Pancreas (tissue), 10 donors: ENCODE data around the gene TGM6. TPM values are rescaled to one million over a fixed set of nuclear protein-coding genes. Genes with fewer than 3 reads are reported as not detected.

Experiments used
- ATAC-seq, 4 donors: fragments of 200-7000 bp; cut with Tn5 transposase; one replicate each; pipeline versions ENCODE4 v1.8.0 to v1.9.1; 2020; ENCODE audit warnings: mild to moderate bottlenecking in 4 of 4, moderate library complexity in 4 of 4
- DNase-seq, 6 donors: peaks; one replicate each; pipeline ENCODE4 v3.0.0-alpha.2; 2020
- FAIRE-seq: peaks from 2 replicates; lab custom pipeline; 2012; peaks lifted over from hg19 to GRCh38; lab: Jason Lieb, UNC
- H3K27ac ChIP-seq, 4 donors: fragments of 200-600 bp; sonication (generic); 1 replicate in 3 of 4; 2 replicates in 1 of 4; pipeline versions ENCODE4 v1.5.0 to v1.8.0; 2020
- H3K27me3 ChIP-seq, 4 donors: fragments of 200-600 bp; one replicate each; pipeline ENCODE4 v1.8.0; 2021
- H3K36me3 ChIP-seq, 3 donors: fragments of 200-600 bp; sonication (generic) in 1 of 3; one replicate each; pipeline versions ENCODE4 v1.5.0 to v1.8.0; 2020 to 2021
- H3K4me1 ChIP-seq, 3 donors: fragments of 200-600 bp; one replicate each; pipeline ENCODE4 v1.8.0; 2021
- H3K4me3 ChIP-seq, 4 donors: fragments of 200-600 bp; sonication (generic) in 2 of 4; one replicate each; pipeline versions ENCODE4 v1.5.0 to v1.8.0; 2020 to 2021
- H3K9me3 ChIP-seq, 4 donors: fragments of 200-600 bp; one replicate each; pipeline ENCODE4 v1.8.0; 2021
- WGBS, 2 donors: extraction: QIAGEN DNeasy Blood & Tissue Kit; methylation state at CpG; one replicate each; pipeline ENCODE4 v1.1.7; 2013; 5-methylcytosine and 5-hydroxymethylcytosine counted together
- intact Hi-C, 3 donors: fragments of 100-400 bp; cut with DNase I; formaldehyde crosslinking; loops; one replicate each; pipeline versions ENCODE4 v1.11.1 to v1.14.2; 2022
- polyA plus RNA-seq, 2 donors: library from polyadenylated mRNA; stranded (reverse); fragments of 200-250 nt; gene quantifications; one replicate each; pipeline ENCODE4 v1.2.3, GENCODE V29; 2013
- total RNA-seq, 6 donors: library from RNA; stranded (reverse); fragmentation: NEBNext Ultra II Directional in 4 of 6; extraction: Animal tissue kit (Norgen Biotek cat#: 25700) in 4 of 6; gene quantifications; one replicate each; pipeline versions ENCODE4 v1.2.1 to v1.2.4, GENCODE V29; 2021 to 2023
- TF ChIP-seq, protein P1 (sequence below), 4 donors: fragments of 200-600 bp; sonication (generic) in 3 of 4; IDR thresholded peaks; one replicate each; pipeline versions ENCODE4 v1.5.0 to v1.8.0; 2021; ENCODE audit warnings: antibody characterized with exemption in 4 of 4
- donor health status: healthy with polysubstance abuse.
- donor health status: DM: no; HTN: no; CAD: no; lungs with moderate emphysema.
- donor health status: DM: no; HTN: no; CAD: no.
- donor health status: control.
- donor health status: control.
- donor health status: Bipolar disorder and iron deficiency.
- donor health status: DM: yes; HTN: yes; CAD: no.
- donor health status: DM: no; HTN: no; CAD: no.
- donor health status: DM: no; HTN: no; CAD: no.
- donor health status: DM: yes; HTN: yes; CAD: no.

Gene TGM6
- total and polyA plus RNA-seq, 8 donors: not detected

DNA sequence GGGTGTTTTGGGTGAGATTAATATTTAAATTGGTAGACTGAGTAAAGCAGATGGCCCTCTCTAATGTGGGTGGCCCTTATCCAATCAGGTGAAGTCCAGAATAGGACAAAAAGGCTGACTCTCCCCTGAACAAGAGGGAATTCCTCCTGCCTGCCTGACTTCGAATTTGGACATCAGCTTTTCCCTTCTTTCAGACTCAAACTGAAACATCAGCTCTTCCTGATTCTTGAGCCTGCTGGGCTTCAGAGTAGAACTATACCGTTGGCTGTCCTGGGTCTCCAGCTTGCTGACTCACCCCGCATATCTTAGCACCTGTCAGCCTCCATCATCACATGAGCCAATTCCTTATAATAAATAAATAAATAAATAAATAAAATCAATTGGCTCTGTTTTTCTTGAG is 15.0 kb upstream of the TGM6 start:
- no peak for FAIRE-seq
- Histone ChIP-seq H3K4me1 (no peaks in the 10 kb centered on the region), H3K9me3 (peaks cover 0 to 2% (median 0%) of the 10 kb centered on the region in 4 donors), H3K27me3 (no peaks in the 10 kb centered on the region), H3K36me3 (no peaks in the 10 kb centered on the region), H3K4me3 (no peak overlapping the region), H3K27ac (no peak overlapping the region)
- no peak for DNase-seq
- TF ChIP-seq, protein P1, sequence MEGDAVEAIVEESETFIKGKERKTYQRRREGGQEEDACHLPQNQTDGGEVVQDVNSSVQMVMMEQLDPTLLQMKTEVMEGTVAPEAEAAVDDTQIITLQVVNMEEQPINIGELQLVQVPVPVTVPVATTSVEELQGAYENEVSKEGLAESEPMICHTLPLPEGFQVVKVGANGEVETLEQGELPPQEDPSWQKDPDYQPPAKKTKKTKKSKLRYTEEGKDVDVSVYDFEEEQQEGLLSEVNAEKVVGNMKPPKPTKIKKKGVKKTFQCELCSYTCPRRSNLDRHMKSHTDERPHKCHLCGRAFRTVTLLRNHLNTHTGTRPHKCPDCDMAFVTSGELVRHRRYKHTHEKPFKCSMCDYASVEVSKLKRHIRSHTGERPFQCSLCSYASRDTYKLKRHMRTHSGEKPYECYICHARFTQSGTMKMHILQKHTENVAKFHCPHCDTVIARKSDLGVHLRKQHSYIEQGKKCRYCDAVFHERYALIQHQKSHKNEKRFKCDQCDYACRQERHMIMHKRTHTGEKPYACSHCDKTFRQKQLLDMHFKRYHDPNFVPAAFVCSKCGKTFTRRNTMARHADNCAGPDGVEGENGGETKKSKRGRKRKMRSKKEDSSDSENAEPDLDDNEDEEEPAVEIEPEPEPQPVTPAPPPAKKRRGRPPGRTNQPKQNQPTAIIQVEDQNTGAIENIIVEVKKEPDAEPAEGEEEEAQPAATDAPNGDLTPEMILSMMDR (IDR thresholded peaks at IDR 0.05): no peak
- ATAC-seq: no peak
- intact Hi-C loops: no loop called here
- WGBS, 2 donors: 62 to 65% methylated on average over 3 of the region's 3 CpGs

DNA sequence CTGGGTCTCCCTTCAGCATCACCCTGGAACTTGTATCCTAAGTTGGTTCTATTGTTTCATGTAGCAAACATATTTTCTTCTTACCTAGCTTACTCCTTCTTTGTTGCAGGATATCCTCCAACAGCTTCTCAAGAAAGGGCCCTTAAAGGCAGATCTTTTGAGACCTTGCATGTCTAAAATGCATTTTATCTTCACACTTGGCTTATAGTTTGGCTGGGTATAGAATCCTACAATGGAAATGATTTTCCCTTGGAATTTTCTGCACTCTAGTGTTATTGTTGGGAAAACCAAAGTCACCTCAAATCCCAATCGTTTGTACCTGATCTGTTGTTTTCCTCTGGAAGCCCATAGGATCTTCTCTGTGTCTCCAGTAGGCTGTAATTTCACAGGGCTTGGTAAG is 12.1 kb upstream of the TGM6 start:
- ATAC-seq: no peak

DNA sequence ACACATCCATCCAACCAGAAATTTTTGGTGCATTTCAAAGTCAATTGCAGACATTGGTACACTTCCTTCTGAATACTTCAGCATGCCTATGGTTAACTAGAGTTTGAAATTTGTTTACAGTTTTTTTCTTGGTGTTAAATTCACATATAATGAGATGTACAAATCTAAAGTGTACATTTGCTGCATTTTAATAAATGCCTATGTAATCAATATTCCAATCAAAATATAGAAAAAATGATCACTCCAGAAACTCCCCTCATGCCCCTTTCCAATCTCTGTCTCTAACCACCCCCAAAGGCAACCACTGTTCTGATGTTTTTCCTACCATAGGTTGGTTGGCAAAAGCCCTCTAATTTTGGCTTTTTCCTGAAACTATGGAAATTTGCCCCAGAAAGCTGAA is 7.6 kb upstream of the TGM6 start:
- Histone ChIP-seq H3K27me3 (no peaks in the 10 kb centered on the region), H3K36me3 (no peaks in the 10 kb centered on the region), H3K4me1 (no peaks in the 10 kb centered on the region), H3K27ac (no peak overlapping the region), H3K9me3 (no peaks in the 10 kb centered on the region), H3K4me3 (no peak overlapping the region)
- no peak for FAIRE-seq
- DNase-seq: no peak
- no peak for ATAC-seq
- TF ChIP-seq, protein P1 (IDR thresholded peaks at IDR 0.05): no peak
- intact Hi-C loops: no loop called here

More for the DNA sequence above, 12.1 kb upstream of the TGM6 start:
- Histone ChIP-seq H3K36me3 (no peaks in the 10 kb centered on the region), H3K9me3 (no peaks in the 10 kb centered on the region), H3K27me3 (no peaks in the 10 kb centered on the region), H3K4me1 (no peaks in the 10 kb centered on the region), H3K4me3 (no peak overlapping the region), H3K27ac (no peak overlapping the region)
- WGBS, 2 donors: 21 to 29% methylated on average over 1 of the region's 1 CpG
- TF ChIP-seq, protein P1 (IDR thresholded peaks at IDR 0.05): no peak
- FAIRE-seq: no peak
- DNase-seq: no peak
- intact Hi-C loops: no loop called here

DNA sequence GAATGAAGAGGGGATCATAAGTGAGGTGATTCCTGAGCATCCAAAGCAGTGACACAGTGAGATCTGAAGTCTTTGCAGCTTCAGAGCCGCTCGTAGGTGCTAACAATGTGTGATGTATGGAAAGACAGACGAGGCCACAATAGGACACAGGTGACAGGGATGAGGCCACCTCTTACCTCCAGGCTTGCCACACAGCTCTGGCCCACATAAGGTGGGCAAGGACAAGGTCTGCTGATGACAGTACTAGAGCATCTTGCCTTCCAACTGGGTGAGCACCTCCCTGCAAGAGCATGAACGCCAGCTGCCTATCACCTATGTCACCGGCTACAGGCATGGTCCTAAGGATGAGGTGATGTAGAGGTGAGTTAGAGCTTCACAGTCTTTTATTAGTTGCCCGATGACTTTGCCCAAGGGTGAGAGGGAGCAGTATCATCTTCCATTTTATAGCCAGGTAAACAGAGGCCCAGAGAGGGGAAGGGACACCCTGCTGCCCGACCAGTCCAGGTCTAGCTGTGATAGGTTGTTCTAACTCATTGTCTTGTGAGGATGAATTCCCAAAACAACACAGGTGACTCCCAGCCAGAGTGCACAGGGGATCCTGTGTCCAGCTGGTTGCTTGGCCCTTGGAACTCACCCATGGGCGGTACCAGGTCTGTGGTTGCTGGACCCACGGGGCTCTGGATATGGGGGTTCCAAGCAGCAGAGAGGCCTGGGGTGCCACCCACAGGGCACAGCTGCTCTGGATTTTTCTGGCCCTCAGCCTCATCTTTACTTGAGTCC is 6.2 kb upstream of the TGM6 start:
- Histone ChIP-seq H3K4me3 (no peak overlapping the region), H3K27ac (no peak overlapping the region), H3K36me3 (no peaks in the 10 kb centered on the region), H3K9me3 (no peaks in the 10 kb centered on the region), H3K4me1 (no peaks in the 10 kb centered on the region), H3K27me3 (no peaks in the 10 kb centered on the region)
- TF ChIP-seq, protein P1 (IDR thresholded peaks at IDR 0.05): no peak
- DNase-seq (no peak), FAIRE-seq (no peak), ATAC-seq (no peak)
- intact Hi-C loops: no loop called here
- 57 to 76% methylated on average over 9 of the region's 9 CpGs for WGBS, 2 donors

DNA sequence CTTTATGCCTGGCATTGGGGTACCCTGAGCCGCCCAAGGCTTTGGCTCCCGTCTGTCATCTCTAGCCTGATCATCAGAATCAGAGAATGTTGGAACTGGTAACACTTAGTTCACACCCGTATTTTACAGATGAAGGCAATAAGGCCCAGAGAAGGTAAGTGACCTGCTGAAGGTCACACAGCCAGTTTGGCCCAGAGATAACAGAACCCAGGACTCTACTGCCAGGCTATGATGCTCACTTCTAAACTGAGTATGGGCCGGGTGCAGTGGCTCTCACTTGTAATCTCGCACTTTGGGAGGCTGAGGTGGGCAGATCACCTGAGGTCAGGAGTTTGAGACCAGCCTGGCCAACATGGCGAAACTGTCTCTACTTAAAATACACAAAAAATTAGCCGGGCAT is 1.8 kb upstream of the TGM6 start:
- 73 to 76% methylated on average over 7 of the region's 7 CpGs for WGBS, 2 donors
- TF ChIP-seq, protein P1 (IDR thresholded peaks at IDR 0.05): no peak
- intact Hi-C loops: no loop called here
- Histone ChIP-seq H3K36me3 (no peaks in the 10 kb centered on the region), H3K4me1 (no peaks in the 10 kb centered on the region), H3K27me3 (no peaks in the 10 kb centered on the region), H3K4me3 (no peak overlapping the region), H3K9me3 (no peaks in the 10 kb centered on the region), H3K27ac (no peak overlapping the region)
- DNase-seq (no peak), FAIRE-seq (no peak), ATAC-seq (no peak)
